Lung (tissue), 12 donors: ENCODE measurements around the gene SLC14A1. TPM values are rescaled to one million over a fixed set of nuclear protein-coding genes. Genes with fewer than 3 reads are reported as not detected.

Source experiments
- ATAC-seq: fragments of 200-7000 bp; cut with Tn5 transposase; one replicate; pipeline ENCODE4 v1.9.1; 2020; ENCODE audit warnings: moderate number of reproducible peaks; ENCODE audit not compliant: insufficient read depth, low FRiP score
- DNase-seq, 3 donors: peaks; one replicate each; pipeline ENCODE4 v3.0.0-alpha.2; 2013 to 2017
- H3K27ac ChIP-seq, 2 donors: one replicate each; pipeline ENCODE4 v1.5.1; 2013; ENCODE audit warnings: mild to moderate bottlenecking in 2 of 2, moderate library complexity in 2 of 2, control low read depth in 1 of 2, inconsistent platforms in 1 of 2, low read depth in 1 of 2, low read length in 1 of 2
- H3K27me3 ChIP-seq, 3 donors: one replicate each; pipeline ENCODE4 v1.5.1; 2013; ENCODE audit warnings: low read length in 2 of 3; ENCODE audit not compliant: control insufficient read depth in 3 of 3, insufficient read depth in 3 of 3
- H3K36me3 ChIP-seq, 4 donors: one replicate each; pipeline ENCODE4 v1.5.1; 2013; ENCODE audit warnings: low read length in 4 of 4, mild to moderate bottlenecking in 1 of 4, moderate library complexity in 1 of 4; ENCODE audit not compliant: control insufficient read depth in 4 of 4, insufficient read depth in 4 of 4
- H3K4me1 ChIP-seq, 5 donors: one replicate each; pipeline ENCODE4 v1.5.1; 2013; ENCODE audit warnings: low read length in 5 of 5, mild to moderate bottlenecking in 2 of 5, moderate library complexity in 1 of 5; ENCODE audit not compliant: control insufficient read depth in 5 of 5, insufficient read depth in 5 of 5
- H3K4me3 ChIP-seq: one replicate; pipeline ENCODE4 v1.5.1; 2013; ENCODE audit warnings: mild to moderate bottlenecking, control low read depth, moderate library complexity
- H3K9ac ChIP-seq, 2 donors: one replicate each; pipeline ENCODE4 v1.5.1; 2013; ENCODE audit warnings: low read length in 2 of 2, control low read depth in 1 of 2; ENCODE audit not compliant: insufficient read depth in 1 of 2
- H3K9me3 ChIP-seq, 4 donors: one replicate each; pipeline ENCODE4 v1.5.1; 2013; ENCODE audit warnings: low read length in 3 of 4, mild to moderate bottlenecking in 1 of 4, moderate library complexity in 1 of 4; ENCODE audit not compliant: control insufficient read depth in 4 of 4, insufficient read depth in 3 of 4
- WGBS, 2 donors: extraction: QIAGEN DNeasy Blood & Tissue Kit; methylation state at CpG; one replicate each; pipeline ENCODE4 v1.1.7; 2013; 5-methylcytosine and 5-hydroxymethylcytosine counted together
- polyA plus RNA-seq, 2 donors: library from polyadenylated mRNA; stranded (reverse); fragments of 200-250 nt; gene quantifications; one replicate each; pipeline ENCODE4 v1.2.1, GENCODE V29; 2013
- total RNA-seq, 2 donors: library from RNA; depleted of rRNA in 1 of 2; stranded (reverse); fragments of >200 nt in 1 of 2; gene quantifications; one replicate each; pipeline ENCODE4 v1.2.1, GENCODE V29; 2014 to 2021
- TF ChIP-seq, protein P1 (sequence below): IDR thresholded peaks from 2 replicates; pipeline ENCODE4 v1.5.1; 2012; ENCODE audit warnings: mild to moderate bottlenecking; ENCODE audit errors: control extremely low read depth, extremely low read depth
- donor health status: control.
- donor health status: control.
- donor health status: Bipolar disorder and iron deficiency.
- donor health status: healthy.
- donor health status: DM: yes; HTN: yes; CAD: no.

Gene SLC14A1
- total and polyA plus RNA-seq, 4 donors: 0.31 to 10.5 (median 1.0) TPM

GRCh38 chr18:45749918-45750689 is 26.1 kb downstream of the SLC14A1 start:
- Histone ChIP-seq H3K27me3 (peaks cover 0 to 3% (median 0%) of the 10 kb centered on the region in 3 donors), H3K36me3 (no peaks in the 10 kb centered on the region), H3K4me3 (no peak overlapping the region), H3K4me1 (peaks cover 0 to 14% (median 0%) of the 10 kb centered on the region in 5 donors), H3K9me3 (no peaks in the 10 kb centered on the region), H3K27ac (no peak overlapping the region), H3K9ac (no peak overlapping the region)
- TF ChIP-seq, protein P1, sequence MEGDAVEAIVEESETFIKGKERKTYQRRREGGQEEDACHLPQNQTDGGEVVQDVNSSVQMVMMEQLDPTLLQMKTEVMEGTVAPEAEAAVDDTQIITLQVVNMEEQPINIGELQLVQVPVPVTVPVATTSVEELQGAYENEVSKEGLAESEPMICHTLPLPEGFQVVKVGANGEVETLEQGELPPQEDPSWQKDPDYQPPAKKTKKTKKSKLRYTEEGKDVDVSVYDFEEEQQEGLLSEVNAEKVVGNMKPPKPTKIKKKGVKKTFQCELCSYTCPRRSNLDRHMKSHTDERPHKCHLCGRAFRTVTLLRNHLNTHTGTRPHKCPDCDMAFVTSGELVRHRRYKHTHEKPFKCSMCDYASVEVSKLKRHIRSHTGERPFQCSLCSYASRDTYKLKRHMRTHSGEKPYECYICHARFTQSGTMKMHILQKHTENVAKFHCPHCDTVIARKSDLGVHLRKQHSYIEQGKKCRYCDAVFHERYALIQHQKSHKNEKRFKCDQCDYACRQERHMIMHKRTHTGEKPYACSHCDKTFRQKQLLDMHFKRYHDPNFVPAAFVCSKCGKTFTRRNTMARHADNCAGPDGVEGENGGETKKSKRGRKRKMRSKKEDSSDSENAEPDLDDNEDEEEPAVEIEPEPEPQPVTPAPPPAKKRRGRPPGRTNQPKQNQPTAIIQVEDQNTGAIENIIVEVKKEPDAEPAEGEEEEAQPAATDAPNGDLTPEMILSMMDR: no peak
- DNase-seq: no peak
- 80 to 87% methylated on average over 6 of the region's 6 CpGs for WGBS, 2 donors
- no peak for ATAC-seq

DNA sequence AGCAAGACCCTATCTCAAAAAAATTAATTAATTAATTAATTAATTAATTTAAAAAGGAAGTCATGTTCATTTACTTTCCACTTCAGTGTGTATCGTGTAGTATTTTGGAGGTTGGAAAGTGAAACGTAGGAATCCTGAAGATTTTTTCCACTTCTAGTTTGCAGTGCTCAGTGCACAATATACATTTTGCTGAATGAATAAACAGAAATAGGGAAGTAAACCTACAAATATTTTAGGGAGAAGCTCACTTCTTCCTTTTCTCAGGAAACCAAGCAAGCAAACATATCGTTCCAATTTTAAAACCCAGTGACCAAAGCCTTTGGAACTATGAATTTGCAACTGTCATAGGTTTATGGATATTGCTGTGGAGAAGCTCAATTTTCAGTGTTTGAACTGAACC is 27.8 kb downstream of the SLC14A1 start:
- no peak overlapping the region for H3K4me3 ChIP-seq
- WGBS, 2 donors: 52 to 66% methylated on average over 3 of the region's 3 CpGs
- TF ChIP-seq, protein P1: no peak

DNA sequence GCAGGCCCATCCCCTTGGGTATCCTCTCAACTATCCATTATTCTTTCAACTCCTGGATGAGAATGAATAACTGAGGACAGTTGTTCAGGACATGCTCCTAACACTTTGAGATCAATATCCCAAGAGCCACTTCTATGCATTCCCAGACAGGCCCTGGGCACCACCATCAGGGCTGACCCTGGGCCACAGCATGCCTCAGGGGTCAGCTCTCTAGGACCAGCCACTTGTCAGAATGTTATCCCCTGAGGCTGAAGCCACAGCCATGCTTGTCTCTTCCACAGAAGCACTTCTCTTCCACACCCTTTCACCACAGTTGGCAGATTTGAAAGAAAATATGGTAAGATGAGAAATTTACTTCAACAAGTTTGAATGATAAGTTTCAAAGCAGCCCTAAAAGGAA is 28.7 kb downstream of the SLC14A1 start:
- ATAC-seq: no peak
- Histone ChIP-seq H3K4me1 (peaks cover 0 to 8% (median 0%) of the 10 kb centered on the region in 5 donors), H3K9me3 (no peaks in the 10 kb centered on the region), H3K27ac (no peak overlapping the region), H3K9ac (no peak overlapping the region), H3K4me3 (no peak overlapping the region), H3K36me3 (no peaks in the 10 kb centered on the region), H3K27me3 (peaks cover 0 to 3% (median 0%) of the 10 kb centered on the region in 3 donors)
- DNase-seq: no peak
- TF ChIP-seq, protein P1: no peak

More for the DNA sequence above, 27.8 kb downstream of the SLC14A1 start:
- Histone ChIP-seq H3K27me3 (peaks cover 0 to 3% (median 0%) of the 10 kb centered on the region in 3 donors), H3K9me3 (no peaks in the 10 kb centered on the region), H3K27ac (no peak overlapping the region), H3K9ac (no peak overlapping the region), H3K4me1 (peaks cover 0 to 8% (median 0%) of the 10 kb centered on the region in 5 donors), H3K36me3 (no peaks in the 10 kb centered on the region)
- no peak for ATAC-seq
- DNase-seq: no peak
